Tibial artery (tissue), 4 donors: Measurements from ENCODE around the gene ELAVL4.

Experiments used
- DNase-seq, 2 donors: peaks; one replicate each; pipeline ENCODE4 v3.0.0-alpha.2; 2019
- H3K27ac ChIP-seq, 2 donors: fragments of 200-600 bp; sonication (generic) in 1 of 2; 1 replicate in 1 of 2; 2 replicates in 1 of 2; pipeline ENCODE4 v1.5.1; 2018 to 2019; ENCODE audit warnings: mild to moderate bottlenecking in 1 of 2
- H3K27me3 ChIP-seq, 2 donors: fragments of 200-600 bp; sonication (generic) in 1 of 2; one replicate each; pipeline versions ENCODE4 v1.5.1 to v1.6.0; 2016 to 2019
- H3K36me3 ChIP-seq, 3 donors: fragments of 200-600 bp; sonication (generic) in 2 of 3; one replicate each; pipeline ENCODE4 v1.5.1; 2016 to 2019; ENCODE audit warnings: mild to moderate bottlenecking in 2 of 3
- H3K4me1 ChIP-seq, 4 donors: fragments of 200-600 bp; sonication (generic) in 2 of 4; 1 replicate in 3 of 4; 2 replicates in 1 of 4; pipeline ENCODE4 v1.5.1; 2016 to 2019
- H3K4me3 ChIP-seq, 2 donors: fragments of 200-600 bp; sonication (generic) in 1 of 2; 1 replicate in 1 of 2; 2 replicates in 1 of 2; pipeline ENCODE4 v1.5.1; 2018 to 2019; ENCODE audit warnings: mild to moderate bottlenecking in 2 of 2
- H3K9me3 ChIP-seq, 3 donors: fragments of 200-600 bp; sonication (generic) in 1 of 3; one replicate each; pipeline ENCODE4 v1.5.1; 2016 to 2019
- intact Hi-C: fragments of 100-400 bp; cut with DNase I; formaldehyde crosslinking; loops from one replicate; pipeline ENCODE4 v1.15.0; 2023; ENCODE audit warnings: low total_unique reads
- TF ChIP-seq, protein P1 (sequence below), 2 experiments: fragments of 200-600 bp in 1 of 2; fragments of 450-650 bp in 1 of 2; IDR thresholded peaks; one replicate each; pipeline ENCODE4 v1.5.1; 2017 to 2019; ENCODE audit warnings: antibody characterized with exemption in 2 of 2, mild to moderate bottlenecking in 1 of 2, moderate library complexity in 1 of 2

The ELAVL4 gene

DNA sequence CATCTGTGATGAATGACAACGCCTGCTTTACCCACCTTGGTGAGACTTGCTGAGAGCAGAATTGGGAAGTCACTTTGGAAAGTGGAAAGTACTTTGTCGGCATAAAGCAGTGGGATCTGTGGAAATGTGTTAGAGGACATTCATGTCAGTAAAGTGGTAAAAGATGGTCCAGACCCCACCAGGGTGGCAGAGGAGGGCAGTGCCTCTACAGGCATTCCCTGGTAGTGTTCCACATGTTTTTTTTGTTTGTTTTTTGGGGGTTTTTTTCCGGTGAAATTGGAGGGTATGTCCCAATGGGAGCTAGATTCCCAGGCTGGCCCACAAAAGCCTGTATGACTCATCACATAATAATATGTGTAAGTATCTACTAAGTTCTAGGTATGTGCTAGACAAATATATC, 80.6 kb downstream of the ELAVL4 start:
- H3K27me3 ChIP-seq = peaks cover 0 to 3% of the 10 kb centered on the region in 2 donors
- no peak overlapping the region for H3K27ac ChIP-seq
- H3K4me3 ChIP-seq = no peak overlapping the region
- H3K36me3 ChIP-seq = no peaks in the 10 kb centered on the region
- no peaks in the 10 kb centered on the region for H3K4me1 ChIP-seq
- H3K9me3 ChIP-seq = no peaks in the 10 kb centered on the region
- intact Hi-C loops = no loop called here
- no peak for DNase-seq
- TF ChIP-seq, protein P1, sequence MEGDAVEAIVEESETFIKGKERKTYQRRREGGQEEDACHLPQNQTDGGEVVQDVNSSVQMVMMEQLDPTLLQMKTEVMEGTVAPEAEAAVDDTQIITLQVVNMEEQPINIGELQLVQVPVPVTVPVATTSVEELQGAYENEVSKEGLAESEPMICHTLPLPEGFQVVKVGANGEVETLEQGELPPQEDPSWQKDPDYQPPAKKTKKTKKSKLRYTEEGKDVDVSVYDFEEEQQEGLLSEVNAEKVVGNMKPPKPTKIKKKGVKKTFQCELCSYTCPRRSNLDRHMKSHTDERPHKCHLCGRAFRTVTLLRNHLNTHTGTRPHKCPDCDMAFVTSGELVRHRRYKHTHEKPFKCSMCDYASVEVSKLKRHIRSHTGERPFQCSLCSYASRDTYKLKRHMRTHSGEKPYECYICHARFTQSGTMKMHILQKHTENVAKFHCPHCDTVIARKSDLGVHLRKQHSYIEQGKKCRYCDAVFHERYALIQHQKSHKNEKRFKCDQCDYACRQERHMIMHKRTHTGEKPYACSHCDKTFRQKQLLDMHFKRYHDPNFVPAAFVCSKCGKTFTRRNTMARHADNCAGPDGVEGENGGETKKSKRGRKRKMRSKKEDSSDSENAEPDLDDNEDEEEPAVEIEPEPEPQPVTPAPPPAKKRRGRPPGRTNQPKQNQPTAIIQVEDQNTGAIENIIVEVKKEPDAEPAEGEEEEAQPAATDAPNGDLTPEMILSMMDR (IDR thresholded peaks at IDR 0.05) = no peak

DNA sequence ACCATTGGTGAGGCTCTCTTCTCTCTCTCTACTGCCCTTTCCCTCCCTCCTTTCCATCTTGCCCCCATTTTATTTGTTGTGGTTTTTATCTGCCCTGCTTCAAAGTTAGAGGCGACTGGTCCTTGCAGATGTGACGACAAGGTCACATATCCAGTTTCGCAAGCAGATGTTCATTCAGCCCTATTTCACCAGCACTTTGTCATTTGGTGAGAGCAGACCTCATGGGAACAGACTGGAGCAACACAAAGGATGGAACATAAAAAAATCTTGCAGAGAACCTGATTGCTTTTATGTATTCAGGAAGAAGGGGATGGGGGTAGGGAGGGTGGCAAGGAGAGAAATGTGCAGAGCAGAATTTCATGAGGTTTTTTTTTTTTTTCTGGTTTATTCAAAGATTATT, 84.3 kb downstream of the ELAVL4 start:
- H3K9me3 ChIP-seq = no peaks in the 10 kb centered on the region
- no peaks in the 10 kb centered on the region for H3K36me3 ChIP-seq
- no peak overlapping the region for H3K4me3 ChIP-seq
- peaks cover 0 to 10% of the 10 kb centered on the region in 2 donors for H3K27me3 ChIP-seq
- TF ChIP-seq, protein P1 (IDR thresholded peaks at IDR 0.05) = no peak
- intact Hi-C loops = no loop called here
- DNase-seq = no peak
- no peaks in the 10 kb centered on the region for H3K4me1 ChIP-seq
- no peak overlapping the region for H3K27ac ChIP-seq

DNA sequence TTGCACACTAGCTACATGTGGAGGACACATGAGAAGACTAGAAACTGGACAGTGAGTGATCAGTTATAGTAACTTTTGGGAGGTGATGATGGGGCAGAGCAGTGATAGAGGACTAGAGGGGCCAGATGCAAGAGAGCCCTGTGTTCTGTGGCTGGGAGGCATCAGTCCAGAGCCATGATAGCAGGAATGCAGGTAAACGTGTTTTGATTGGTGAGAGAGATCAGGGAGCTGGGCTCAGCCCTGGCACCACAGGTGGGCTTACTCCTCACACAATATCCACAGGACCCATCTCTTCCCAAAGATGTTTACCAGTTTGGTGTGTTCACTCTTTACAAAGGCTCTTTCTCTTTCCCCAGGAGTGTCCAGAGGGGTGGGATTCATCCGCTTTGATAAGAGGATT, 86.5 kb downstream of the ELAVL4 start:
- Histone ChIP-seq H3K4me1 (no peaks in the 10 kb centered on the region), H3K27ac (no peak overlapping the region), H3K9me3 (no peaks in the 10 kb centered on the region), H3K27me3 (peaks cover 0 to 10% of the 10 kb centered on the region in 2 donors), H3K36me3 (no peaks in the 10 kb centered on the region), H3K4me3 (no peak overlapping the region)
- intact Hi-C loops = no loop called here
- no peak for DNase-seq
- TF ChIP-seq, protein P1 (IDR thresholded peaks at IDR 0.05) = no peak

DNA sequence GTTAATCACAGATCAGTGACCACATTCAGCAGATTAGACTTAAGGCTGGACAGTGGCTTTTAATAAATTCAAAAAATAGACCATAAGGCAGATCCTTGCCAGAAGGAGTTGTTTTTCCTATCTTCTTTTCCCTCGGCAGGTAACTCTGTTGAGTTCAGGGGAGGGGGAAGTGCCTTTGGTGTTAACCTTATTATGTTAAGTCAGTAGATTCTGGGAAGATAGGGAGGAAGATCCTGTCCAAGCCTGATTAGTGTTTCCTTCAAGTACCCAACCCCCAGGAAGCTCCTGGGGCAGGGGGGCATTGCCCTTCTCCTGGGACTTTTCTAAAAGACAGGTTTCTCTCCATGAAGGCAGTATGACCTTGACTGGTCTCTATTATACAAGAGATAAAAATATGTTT, 87.4 kb downstream of the ELAVL4 start:
- H3K27me3 ChIP-seq = peaks cover 0 to 10% of the 10 kb centered on the region in 2 donors
- H3K9me3 ChIP-seq = no peaks in the 10 kb centered on the region
- H3K4me3 ChIP-seq = no peak overlapping the region
- intact Hi-C loops = no loop called here
- H3K4me1 ChIP-seq = no peaks in the 10 kb centered on the region
- no peak overlapping the region for H3K27ac ChIP-seq
- H3K36me3 ChIP-seq = no peaks in the 10 kb centered on the region
- DNase-seq = no peak
- TF ChIP-seq, protein P1 (IDR thresholded peaks at IDR 0.05) = no peak

DNA sequence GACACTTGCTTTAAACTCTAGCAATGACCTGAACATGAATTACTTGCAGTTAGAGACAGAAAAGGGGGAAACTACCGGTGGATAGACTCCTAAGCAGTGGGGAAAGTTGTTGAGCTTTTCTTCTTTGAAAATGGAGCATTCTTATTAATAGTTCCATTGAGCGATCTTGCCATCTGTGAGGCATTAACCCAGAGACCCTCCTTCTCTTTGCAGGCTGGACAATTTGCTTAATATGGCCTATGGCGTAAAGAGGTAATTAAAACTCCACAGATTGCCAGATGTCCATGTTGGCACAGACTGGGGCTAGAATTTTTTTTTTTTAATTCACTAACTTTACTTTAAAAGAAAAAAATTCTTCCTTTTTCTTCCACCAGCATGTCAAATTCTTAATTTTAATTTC, 88.5 kb downstream of the ELAVL4 start:
- no peak overlapping the region for H3K27ac ChIP-seq

More for the DNA sequence above, 88.5 kb downstream of the ELAVL4 start:
- TF ChIP-seq, protein P1 (IDR thresholded peaks at IDR 0.05) = no peak
- Histone ChIP-seq H3K27me3 (peaks cover 0 to 10% of the 10 kb centered on the region in 2 donors), H3K4me3 (no peak overlapping the region), H3K9me3 (no peaks in the 10 kb centered on the region), H3K36me3 (no peaks in the 10 kb centered on the region), H3K4me1 (no peaks in the 10 kb centered on the region)
- DNase-seq = no peak
- intact Hi-C loops = no loop called here
